K562 (cell line): ENCODE measurements around the gene MYO18B. TPM values are rescaled to one million over a fixed set of nuclear protein-coding genes. Genes with fewer than 3 reads are reported as not detected.

ENCODE experiments used
- ATAC-seq: fragments of 200-7000 bp; cut with Tn5 transposase; 3 replicates; pipeline ENCODE4 v1.9.1; 2020; ENCODE audit warnings: moderate library complexity
- BruUV-seq: library from RNA; stranded (reverse); fragments of 400-500 nt; replicated peaks from 2 replicates; lab custom pipeline; 2021; lab: Mats Ljungman, UMichigan
- CTCF ChIA-PET: fragments of 300-600 bp; formaldehyde crosslinking; extraction: SDS; loops from one replicate; lab custom pipeline; 2021; ENCODE audit warnings: low intra/inter-chr PET ratio; lab: Yijun Ruan, JAX
- POLR2A ChIA-PET: fragments of 300-600, 350-650 bp; sonication (Branson Sonifier 250); formaldehyde crosslinking; extraction: SDS; loops from one replicate; lab custom pipeline; 2021; ENCODE audit warnings: antibody characterized with exemption, inconsistent platforms; lab: Yijun Ruan, JAX
- DNase-seq, 4 experiments: peaks; one replicate each; pipeline versions ENCODE4 v3.0.0 to v3.0.0-alpha.2; 2011 to 2018; ENCODE audit warnings: low spot score in 3 of 4, mixed read lengths in 3 of 4; ENCODE audit errors: extremely low read depth in 1 of 4
- FAIRE-seq: peaks from 2 replicates; lab custom pipeline; 2011; peaks lifted over from hg19 to GRCh38; lab: Jason Lieb, UNC
- H2AFZ ChIP-seq: 2 replicates; pipeline ENCODE4 v1.6.0; 2011; ENCODE audit warnings: low read depth, low read length, control low read depth, inconsistent platforms
- H3K27ac ChIP-seq: fragments of 200-600 bp; 3 replicates; pipeline ENCODE4 v1.8.0; 2011; ENCODE audit warnings: low read depth, mild to moderate bottlenecking, control low read depth, inconsistent platforms, low read length, moderate library complexity, mixed read lengths; ENCODE audit errors: extremely low read depth
- H3K27me3 ChIP-seq, 2 experiments: fragments of 300-600 bp in 1 of 2; 2 replicates in 1 of 2; 3 replicates in 1 of 2; pipeline versions ENCODE4 v1.6.0 to v1.8.0; 2011; ENCODE audit warnings: inconsistent platforms in 2 of 2, low read length in 2 of 2, mild to moderate bottlenecking in 1 of 2, mixed read lengths in 1 of 2, moderate library complexity in 1 of 2; ENCODE audit not compliant: control insufficient read depth in 2 of 2, insufficient read depth in 2 of 2
- H3K36me3 ChIP-seq: fragments of 300-600 bp; 3 replicates; pipeline ENCODE4 v1.8.0; 2011; ENCODE audit warnings: mild to moderate bottlenecking, low read length, inconsistent platforms; ENCODE audit not compliant: control insufficient read depth, insufficient read depth
- H3K4me1 ChIP-seq, 2 experiments: fragments of 200-600 bp in 1 of 2; replicated peaks in 1 of 2; 2 replicates in 1 of 2; 3 replicates in 1 of 2; pipeline versions ENCODE4 v1.5.1 to v1.8.0; 2011; ENCODE audit warnings: inconsistent platforms in 2 of 2, low read length in 2 of 2, mild to moderate bottlenecking in 1 of 2, mixed read lengths in 1 of 2, moderate library complexity in 1 of 2; ENCODE audit not compliant: control insufficient read depth in 2 of 2, insufficient read depth in 2 of 2
- H3K4me2 ChIP-seq: 2 replicates; pipeline ENCODE4 v1.6.1; 2011; ENCODE audit warnings: low read length, control low read depth, inconsistent platforms, mixed read lengths; ENCODE audit not compliant: insufficient read depth
- H3K4me3 ChIP-seq: fragments of 200-600 bp; sonication (generic), shearing (Covaris generic); 2 replicates; pipeline ENCODE4 v1.5.1; 2016; ENCODE audit warnings: control low read depth, inconsistent platforms
- H3K79me2 ChIP-seq: fragments of 200-600 bp; 3 replicates; pipeline ENCODE4 v1.8.0; 2011; ENCODE audit warnings: low read length, inconsistent platforms; ENCODE audit not compliant: control insufficient read depth, insufficient read depth
- H3K9ac ChIP-seq, 2 experiments: 2 replicates each; pipeline versions ENCODE4 v1.6.0 to v1.6.1; 2011; ENCODE audit warnings: low read depth in 2 of 2, low read length in 2 of 2, control low read depth in 1 of 2, inconsistent platforms in 1 of 2, mild to moderate bottlenecking in 1 of 2, mixed read lengths in 1 of 2; ENCODE audit not compliant: insufficient read depth in 1 of 2
- H3K9me1 ChIP-seq: one replicate; pipeline ENCODE4 v1.6.0; 2011; ENCODE audit warnings: inconsistent platforms, mild to moderate bottlenecking, low read length, moderate library complexity; ENCODE audit not compliant: control insufficient read depth, insufficient read depth
- H3K9me3 ChIP-seq: replicated peaks from 2 replicates; pipeline ENCODE4 v1.5.1; 2011; ENCODE audit warnings: low read depth, low read length, inconsistent platforms; ENCODE audit not compliant: control insufficient read depth, insufficient read depth
- H4K20me1 ChIP-seq: replicated peaks from 2 replicates; pipeline ENCODE4 v1.6.1; 2011; ENCODE audit warnings: low read length, inconsistent platforms, mixed read lengths; ENCODE audit not compliant: control insufficient read depth, insufficient read depth
- BHLHE40 ChIP-seq: IDR thresholded peaks from 2 replicates; pipeline ENCODE4 v1.6.1; 2011; ENCODE audit warnings: low read length, improper control_type of control experiment
- CEBPB ChIP-seq: fragments of 450-650 bp; IDR thresholded peaks from 2 replicates; pipeline ENCODE4 v1.6.1; 2016; ENCODE audit warnings: missing genetic modification characterization, missing compliant biosample characterization
- KDM4B ChIP-seq, 2 experiments: fragments of 450-650 bp in 1 of 2; sonication (generic) in 1 of 2; IDR thresholded peaks; 2 replicates each; pipeline ENCODE4 v1.6.1; 2016 to 2017; ENCODE audit warnings: borderline replicate concordance in 2 of 2, antibody characterized with exemption in 1 of 2, low read depth in 1 of 2, mild to moderate bottlenecking in 1 of 2
- SNRNP70 ChIP-seq: fragments of 200-400 bp; formaldehyde crosslinking; optimal IDR thresholded peaks from 2 replicates; pipeline ENCODE3; 2017; ENCODE audit warnings: low read depth, low read length
- SPI1 ChIP-seq: IDR thresholded peaks from 2 replicates; pipeline ENCODE4 v1.6.1; 2011; ENCODE audit warnings: low read depth, low read length, control low read depth, borderline replicate concordance
- TFE3 ChIP-seq: fragments of 450-650 bp; formaldehyde crosslinking; IDR thresholded peaks from 2 replicates; pipeline ENCODE4 v1.4.0; 2020; ENCODE audit warnings: mild to moderate bottlenecking, mixed read lengths
- YBX1 ChIP-seq: fragments of 450-650 bp; IDR thresholded peaks from 2 replicates; pipeline ENCODE4 v1.7.1; 2016; ENCODE audit warnings: mild to moderate bottlenecking
- ZNF318 ChIP-seq, 2 experiments: fragments of 450-650 bp; IDR thresholded peaks; 2 replicates each; pipeline ENCODE4 v1.6.1; 2016; ENCODE audit warnings: mild to moderate bottlenecking in 2 of 2, borderline replicate concordance in 1 of 2, low read depth in 1 of 2, moderate library complexity in 1 of 2
- WGBS: fragments of 100-300 bp; shearing (Covaris generic); methylation state at CpG from one replicate; pipeline ENCODE4 v1.1.6; 2016; ENCODE audit warnings: low coverage, mixed read lengths; ENCODE audit not compliant: insufficient coverage; ENCODE audit errors: missing lambda C conversion rate; 5-methylcytosine and 5-hydroxymethylcytosine counted together
- in situ Hi-C: fragments of 300-500 bp; cut with MboI; formaldehyde crosslinking; loops from 4 replicates; pipeline ENCODE4 v1.15.0; 2018; ENCODE audit warnings: inconsistent platforms, mixed read lengths
- intact Hi-C: fragments of 100-400 bp; cut with micrococcal nuclease; formaldehyde crosslinking; loops from 2 replicates; pipeline ENCODE4 v1.14.2; 2022
- polyA plus RNA-seq, 8 experiments: library from polyadenylated mRNA; depleted of rRNA in 4 of 8; stranded (reverse) in 5 of 8; unstranded in 3 of 8; fragments of >200 nt; fragmentation: Nextera tagmentation in 2 of 8; fragmentation: Illumina TruSeq in 1 of 8; extraction: Ambion mirVana in 2 of 8; extraction: Trizol in 1 of 8; gene quantifications; 2 replicates each; pipeline versions ENCODE4 v1.2.1 to v1.2.3, GENCODE V29; 2011 to 2014; ENCODE audit warnings: inconsistent platforms in 1 of 8, missing spikeins in 1 of 8
- total RNA-seq, 7 experiments: library from RNA; depleted of rRNA in 6 of 7; stranded (reverse); fragments of >200 nt in 6 of 7; fragmentation: Illumina TruSeq in 2 of 7; extraction: Trizol in 2 of 7; gene quantifications; 2 replicates each; pipeline versions ENCODE4 v1.2.1 to v1.2.3, GENCODE V29; 2011 to 2021; ENCODE audit warnings: low replicate concordance in 1 of 7

MYO18B gene
- total and polyA plus RNA-seq, 9 of the 15 experiments (the other 6 are each of a cell fraction or from before 2014, with no cell fraction given), result 0.06 to 7.0 (median 4.3) TPM

GRCh38 chr22:25997886-25998775, 256.1 kb downstream of the MYO18B start:
- whole genome bisulfite sequencing, result 36% methylated on average over 10 of the region's 11 CpGs
- in situ Hi-C loops, result no loop called here
- H3K4me1 ChIP-seq, result no peaks in the 10 kb centered on the region
- CTCF ChIA-PET, result no interaction called here
- H3K9me3 ChIP-seq, result no peaks in the 10 kb centered on the region
- H3K27ac ChIP-seq, result no peak overlapping the region
- DNase-seq (no peak), ATAC-seq (no peak), FAIRE-seq (no peak)
- no peak for TF ChIP-seq YBX1
- no peak for TF ChIP-seq ZNF318 (IDR thresholded peaks at IDR 0.05; ENCODE audit: borderline replicate concordance in 1 of 2, low read depth in 1 of 2)
- TF ChIP-seq KDM4B (IDR thresholded peaks at IDR 0.05; ENCODE audit: borderline replicate concordance in 2 of 2, low read depth in 1 of 2), result no peak
- TF ChIP-seq CEBPB (tag), result no peak
- TF ChIP-seq SPI1, result no peak
- TF ChIP-seq SNRNP70, result no peak
- no peak for TF ChIP-seq TFE3
- no peak for TF ChIP-seq BHLHE40
- no peaks in the 10 kb centered on the region for H4K20me1 ChIP-seq
- no TSS peak for BruUV-seq
- POLR2A ChIA-PET, result no interaction called here
- H3K27me3 ChIP-seq, result no peaks in the 10 kb centered on the region
- H3K9ac ChIP-seq, result no peak overlapping the region
- H3K36me3 ChIP-seq, result no peaks in the 10 kb centered on the region
- no peaks in the 10 kb centered on the region for H3K9me1 ChIP-seq
- H3K4me3 ChIP-seq, result no peak overlapping the region
- H3K79me2 ChIP-seq, result no peaks in the 10 kb centered on the region
- H2AFZ ChIP-seq, result no peak overlapping the region
- H3K4me2 ChIP-seq, result no peak overlapping the region
- intact Hi-C loops, result no loop called here
